SJCRH30 (cell line): ENCODE data around the gene KRTAP1-4. TPM values are rescaled to one million over a fixed set of nuclear protein-coding genes. Genes with fewer than 3 reads are reported as not detected.

Experiments used
- total RNA-seq: library from RNA; depleted of rRNA; stranded (reverse); fragments of >200 nt; shearing (Covaris generic); gene quantifications from 2 replicates; pipeline ENCODE4 v1.2.3, GENCODE V29; 2014; rRNA removed

The KRTAP1-4 gene
- total RNA-seq, 1 experiment from 2014 or later = not detected

Other genes with a start within 250 kb of the KRTAP1-4 start
- gene KRT27, start 247.6 kb downstream of the KRTAP1-4 start, total RNA-seq = not detected in 2 replicates
- 0.20 TPM in 1 of 2 replicates, not detected in the other for gene KRT28, start 230.2 kb downstream of the KRTAP1-4 start, total RNA-seq
- 20.4 and 22.5 TPM in 2 replicates for gene KRT10, start 207.6 kb downstream of the KRTAP1-4 start, total RNA-seq
- gene KRT12, start 163.0 kb downstream of the KRTAP1-4 start, total RNA-seq = not detected in 2 replicates
- gene KRT20, start 145.0 kb downstream of the KRTAP1-4 start, total RNA-seq = 0.08 and 0.28 TPM in 2 replicates
- not detected in 2 replicates for gene KRT23, start 92.5 kb downstream of the KRTAP1-4 start, total RNA-seq
- not detected in 2 replicates for gene KRT39, start 63.2 kb downstream of the KRTAP1-4 start, total RNA-seq
- not detected in 2 replicates for gene KRT40, start 45.9 kb downstream of the KRTAP1-4 start, total RNA-seq
- not detected in 2 replicates for gene KRTAP3-3, start 36.0 kb downstream of the KRTAP1-4 start, total RNA-seq
- gene KRTAP3-2, start 30.3 kb downstream of the KRTAP1-4 start, total RNA-seq = not detected in 2 replicates
- gene KRTAP3-1, start 21.1 kb downstream of the KRTAP1-4 start, total RNA-seq = not detected in 2 replicates
- gene KRTAP1-5, start 3.0 kb downstream of the KRTAP1-4 start, total RNA-seq = not detected in 2 replicates
- gene KRTAP1-3, start 4.7 kb upstream of the KRTAP1-4 start, total RNA-seq = not detected in 2 replicates
- not detected in 2 replicates for gene KRTAP1-1, start 11.3 kb upstream of the KRTAP1-4 start, total RNA-seq
- gene KRTAP2-1, start 17.1 kb upstream of the KRTAP1-4 start, total RNA-seq = not detected in 2 replicates
- not detected in 2 replicates for gene KRTAP2-2, start 25.0 kb upstream of the KRTAP1-4 start, total RNA-seq
- gene KRTAP2-3, start 29.9 kb upstream of the KRTAP1-4 start, total RNA-seq = not detected in 2 replicates
- gene KRTAP2-4, start 35.7 kb upstream of the KRTAP1-4 start, total RNA-seq = not detected in 2 replicates
- 0.18 TPM in 1 of 2 replicates, not detected in the other for gene KRTAP4-7, start 54.0 kb upstream of the KRTAP1-4 start, total RNA-seq
- gene KRTAP4-8, start 67.9 kb upstream of the KRTAP1-4 start, total RNA-seq = not detected in 2 replicates
- not detected in 2 replicates for gene KRTAP4-16, start 72.0 kb upstream of the KRTAP1-4 start, total RNA-seq
- gene KRTAP4-9, start 75.2 kb upstream of the KRTAP1-4 start, total RNA-seq = not detected in 2 replicates
- gene KRTAP4-11, start 88.2 kb upstream of the KRTAP1-4 start, total RNA-seq = not detected in 2 replicates
- gene KRTAP4-12, start 94.0 kb upstream of the KRTAP1-4 start, total RNA-seq = 0.22 TPM in 1 of 2 replicates, not detected in the other
- gene KRTAP4-6, start 110.3 kb upstream of the KRTAP1-4 start, total RNA-seq = not detected in 2 replicates
- gene KRTAP4-5, start 119.6 kb upstream of the KRTAP1-4 start, total RNA-seq = not detected in 2 replicates
- not detected in 2 replicates for gene KRTAP4-4, start 130.6 kb upstream of the KRTAP1-4 start, total RNA-seq
- not detected in 2 replicates for gene KRTAP4-3, start 138.0 kb upstream of the KRTAP1-4 start, total RNA-seq
- gene KRTAP4-2, start 148.0 kb upstream of the KRTAP1-4 start, total RNA-seq = 0.14 TPM in 1 of 2 replicates, not detected in the other
- not detected in 2 replicates for gene KRTAP4-1, start 154.7 kb upstream of the KRTAP1-4 start, total RNA-seq
- not detected in 2 replicates for gene KRTAP9-1, start 159.7 kb upstream of the KRTAP1-4 start, total RNA-seq
- gene KRTAP9-2, start 196.5 kb upstream of the KRTAP1-4 start, total RNA-seq = not detected in 2 replicates
- not detected in 2 replicates for gene KRTAP9-3, start 202.3 kb upstream of the KRTAP1-4 start, total RNA-seq
- gene KRTAP9-8, start 207.8 kb upstream of the KRTAP1-4 start, total RNA-seq = not detected in 2 replicates
- gene KRTAP9-4, start 219.5 kb upstream of the KRTAP1-4 start, total RNA-seq = 0.10 TPM in 1 of 2 replicates, not detected in the other
- not detected in 2 replicates for gene KRTAP9-9, start 225.2 kb upstream of the KRTAP1-4 start, total RNA-seq
- not detected in 2 replicates for gene KRTAP9-6, start 235.2 kb upstream of the KRTAP1-4 start, total RNA-seq
- gene KRTAP9-7, start 245.5 kb upstream of the KRTAP1-4 start, total RNA-seq = not detected in 2 replicates